T47D (cell line): Measurements from ENCODE around the gene OVCA2.

Experiments used
- DNase-seq, 2 experiments: peaks; one replicate each; pipeline versions ENCODE4 v3.0.0 to v3.0.0-alpha.2; 2011 to 2012; ENCODE audit warnings: low read depth in 1 of 2, low spot score in 1 of 2
- JUND ChIP-seq: IDR thresholded peaks from 2 replicates; pipeline ENCODE4 v1.6.1; 2012; ENCODE audit warnings: low read depth
- in situ Hi-C: cut with HindIII; loops from 2 replicates; pipeline ENCODE4 v1.10.0; 2016; ENCODE audit warnings: low sequenced_read_pairs, low pct_unique_long_range_greater_than_20kb

Gene OVCA2

DNA sequence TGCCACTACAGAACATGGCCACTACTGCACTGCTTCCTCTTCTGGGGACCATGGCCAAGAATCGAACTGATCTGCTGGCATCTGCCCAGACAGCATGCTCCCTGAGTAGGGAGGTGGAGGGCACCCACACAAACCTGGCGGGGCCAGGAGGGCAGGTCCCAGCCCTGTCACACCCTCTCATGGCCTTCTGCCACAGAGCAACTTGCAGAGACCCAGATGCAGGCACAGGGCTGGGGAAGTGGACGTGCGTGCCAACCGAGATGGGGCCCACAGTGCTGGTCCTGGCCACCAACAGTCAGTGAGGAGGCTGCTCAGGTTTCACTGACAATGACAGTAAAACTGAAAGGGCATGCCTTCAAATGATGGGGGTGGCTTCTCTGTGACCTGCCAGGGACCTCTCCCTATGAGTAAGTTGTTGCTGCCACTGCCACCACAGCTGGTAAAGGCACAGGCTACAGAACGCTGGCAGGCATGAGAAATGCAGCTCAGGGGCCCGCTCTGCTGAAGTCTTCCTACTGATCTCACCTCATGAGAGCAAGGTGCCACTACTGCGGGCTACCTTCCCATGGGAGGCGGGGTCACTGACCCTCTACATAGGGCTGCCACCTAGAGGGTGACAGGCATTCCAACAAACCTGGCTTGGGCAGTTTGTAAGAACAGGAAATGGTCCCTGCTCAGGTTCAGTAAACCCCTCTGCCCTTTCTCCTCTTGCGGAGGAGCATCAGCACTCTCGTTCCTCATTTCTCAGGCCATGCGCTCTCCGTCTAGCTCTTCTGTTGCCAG, 28.6 kb downstream of the OVCA2 start:
- no peak for TF ChIP-seq JUND
- no peak for DNase-seq
- in situ Hi-C loops, result no loop called here

DNA sequence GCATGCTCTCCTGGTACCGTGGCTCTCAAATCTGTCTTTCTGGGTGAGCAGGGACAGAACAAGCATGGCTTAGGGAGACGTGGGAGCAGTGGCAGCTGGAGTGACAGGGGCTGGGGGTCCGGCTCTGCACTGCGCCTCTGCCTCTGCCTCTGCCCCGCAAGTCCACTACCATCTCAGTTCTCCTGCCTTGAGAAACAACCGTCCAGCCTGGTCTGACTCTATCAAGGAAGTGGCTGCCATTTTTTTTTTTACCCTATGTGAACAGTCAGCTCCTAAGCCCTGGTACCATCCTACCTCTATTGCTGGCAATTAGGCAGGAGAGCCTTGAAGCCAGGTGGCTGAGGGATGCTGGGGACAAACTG, 29.2 kb downstream of the OVCA2 start:
- no peak for DNase-seq
- no peak for TF ChIP-seq JUND
- in situ Hi-C loops, result no loop called here

GRCh38 chr17:2071455-2072281, 29.8 kb downstream of the OVCA2 start:
- no peak for TF ChIP-seq JUND
- no peak for DNase-seq
- in situ Hi-C loops, result no loop called here

- in situ Hi-C loops, result no loop called here
- TF ChIP-seq JUND, result no peak
- DNase-seq, result no peak
These were observed 33.1 kb downstream of the OVCA2 start for GRCh38 chr17:2074919-2075318.

GRCh38 chr17:2075336-2076086, 33.7 kb downstream of the OVCA2 start:
- DNase-seq, result no peak
- in situ Hi-C loops, result no loop called here

GRCh38 chr17:2076087-2076984, 34.5 kb downstream of the OVCA2 start:
- DNase-seq, result no peak
- in situ Hi-C loops, result no loop called here
- TF ChIP-seq JUND, result no peak

More at GRCh38 chr17:2075336-2076086, 33.7 kb downstream of the OVCA2 start:
- TF ChIP-seq JUND, result no peak

DNA sequence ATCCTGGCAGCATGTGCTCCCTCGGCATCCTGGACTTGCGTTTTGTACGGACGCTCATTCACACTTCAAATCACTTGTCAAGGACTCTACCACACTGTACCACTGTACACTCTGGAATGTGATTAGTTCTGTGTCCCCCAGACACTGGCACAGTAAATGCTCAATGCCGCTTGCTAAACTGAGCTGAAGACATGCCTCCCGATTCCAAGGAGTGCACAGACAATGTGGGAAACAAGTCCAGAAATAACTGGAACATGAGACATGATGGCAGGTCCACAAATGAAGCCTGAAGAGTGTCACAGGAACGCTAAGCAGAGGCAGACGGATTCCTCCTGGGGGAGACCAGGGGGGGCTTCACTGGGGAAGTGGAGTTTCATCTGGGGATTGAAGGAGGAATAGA, 35.2 kb downstream of the OVCA2 start:
- in situ Hi-C loops, result no loop called here
- no peak for DNase-seq
- TF ChIP-seq JUND, result no peak

DNA sequence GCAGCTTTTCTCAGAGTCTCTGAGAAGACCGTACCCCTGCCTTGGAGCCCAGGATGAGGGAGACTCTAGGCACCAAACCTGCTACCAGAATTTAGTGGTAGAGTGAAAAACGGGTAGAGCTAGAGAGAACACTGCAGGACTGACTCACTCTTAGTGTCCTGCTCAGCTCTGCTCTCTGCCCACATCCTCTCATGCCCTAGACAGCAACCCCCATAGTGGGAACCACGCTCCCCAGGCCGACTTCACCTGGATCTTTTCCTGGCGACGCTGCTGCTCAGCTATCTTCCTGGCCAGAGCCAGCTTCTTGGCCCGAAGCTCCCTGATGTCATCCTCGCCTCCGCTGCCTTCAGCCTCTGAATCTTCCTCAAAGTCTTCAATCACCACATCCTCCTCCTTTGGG, 39.7 kb downstream of the OVCA2 start:
- in situ Hi-C loops, result no loop called here
- TF ChIP-seq JUND, result no peak
- DNase-seq, result no peak

- in situ Hi-C loops, result no loop called here
- no peak for DNase-seq
These were observed 40.4 kb downstream of the OVCA2 start for GRCh38 chr17:2082003-2082781.

DNA sequence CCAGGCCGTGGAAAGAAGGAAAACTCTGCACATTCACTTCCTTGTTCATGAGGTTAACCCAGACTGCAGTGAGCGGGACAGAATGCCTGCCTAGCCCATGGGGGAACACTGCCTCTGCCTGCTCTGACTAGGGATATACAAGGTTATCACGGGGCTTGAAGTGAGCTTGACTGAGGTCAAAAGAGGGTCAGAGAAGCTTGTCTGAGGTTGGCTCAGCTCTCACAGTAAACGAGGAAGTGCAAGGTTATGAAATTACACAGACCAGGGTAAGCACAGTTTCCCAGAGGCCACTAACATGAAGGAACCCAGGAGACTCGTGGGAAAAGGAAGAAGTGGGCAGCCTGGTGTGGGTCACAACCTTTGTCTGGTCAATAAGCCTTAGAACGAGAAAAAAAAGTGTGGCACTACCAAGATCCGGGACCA, 41.8 kb downstream of the OVCA2 start:
- in situ Hi-C loops, result no loop called here
- TF ChIP-seq JUND, result no peak
- no peak for DNase-seq

More at GRCh38 chr17:2082003-2082781, 40.4 kb downstream of the OVCA2 start:
- no peak for TF ChIP-seq JUND

GRCh38 chr17:2084036-2084765, 42.4 kb downstream of the OVCA2 start:
- in situ Hi-C loops, result no loop called here
- no peak for DNase-seq

More at GRCh38 chr17:2084036-2084765, 42.4 kb downstream of the OVCA2 start:
- TF ChIP-seq JUND, result no peak
